NCI-H1105 treated with DMSO at 0.1 percent for 48 hours (cell line): ENCODE measurements around the gene ATP7B.
A peak's percentile ranks its signal among the peaks of the same experiment; 100 is the strongest.
"Not testable (repeated sequence)": the region's sequence is repeated elsewhere in the genome, so short reads cannot be mapped to it uniquely, and the experiment has no call there.

ENCODE experiments used
- DNase-seq: peaks from one replicate; lab custom pipeline; 2025; lab: John Stamatoyannopoulos, UW

ATP7B gene

GRCh38 chr13:52010890-52011631 is at the start of gene ATP7B:
Gene ATP7B, minus strand, starts transcription at chr13:52011450. Its CDS starts 113 bp downstream, at chr13:52011337.
- DNase-seq: peak; percentile 10

- DNase-seq: no peak
These were observed 42.2 kb upstream of the ATP7B start for GRCh38 chr13:52053460-52053859.

- no peak for DNase-seq
These were observed 40.1 kb upstream of the ATP7B start for GRCh38 chr13:52051400-52051799.

GRCh38 chr13:52048516-52048915 is 37.3 kb upstream of the ATP7B start:
- DNase-seq: no peak

- DNase-seq: no peak
These were observed 36.2 kb upstream of the ATP7B start for GRCh38 chr13:52047463-52047862.

- DNase-seq: no peak
These were observed 32.4 kb upstream of the ATP7B start for GRCh38 chr13:52043675-52044074.

GRCh38 chr13:52036037-52036436 is 24.8 kb upstream of the ATP7B start:
- DNase-seq: no peak

- DNase-seq: peak; percentile 20
These were observed 23.5 kb upstream of the ATP7B start for GRCh38 chr13:52034616-52035226.

- no peak for DNase-seq
These were observed 21.8 kb upstream of the ATP7B start for GRCh38 chr13:52033039-52033438.

- not testable (repeated sequence) for DNase-seq
These were observed 19.2 kb upstream of the ATP7B start for GRCh38 chr13:52030401-52030800.

GRCh38 chr13:52029569-52029968 is 18.3 kb upstream of the ATP7B start:
- DNase-seq: no peak

- DNase-seq: no peak
These were observed 16.6 kb upstream of the ATP7B start for GRCh38 chr13:52027832-52028231.

- DNase-seq: no peak
These were observed 15.0 kb upstream of the ATP7B start for GRCh38 chr13:52026246-52026626.

GRCh38 chr13:52025475-52026245 is 14.4 kb upstream of the ATP7B start:
- no peak for DNase-seq

- DNase-seq: no peak
These were observed 13.2 kb upstream of the ATP7B start, which contains the start of gene UTP14C for GRCh38 chr13:52024481-52024880. Gene UTP14C, plus strand, starts transcription at chr13:52024691. Its CDS starts 4,114 bp downstream, at chr13:52028805.

GRCh38 chr13:52022356-52022755 is 11.1 kb upstream of the ATP7B start:
- no peak for DNase-seq

- DNase-seq: no peak
These were observed 8.9 kb upstream of the ATP7B start for GRCh38 chr13:52020191-52020590.

GRCh38 chr13:52016296-52016695 is 5.0 kb upstream of the ATP7B start:
- DNase-seq: no peak

GRCh38 chr13:52012512-52012836 is 1.2 kb upstream of the ATP7B start:
- no peak for DNase-seq

GRCh38 chr13:52011632-52012511 is 622 bp upstream of the ATP7B start, which contains the start of gene ALG11:
Gene ALG11, plus strand, starts transcription at chr13:52012398. Its CDS starts 21 bp downstream, at chr13:52012419.
- peak; percentile 93 for DNase-seq

- DNase-seq: no peak
These were observed 1.3 kb downstream of the ATP7B start for GRCh38 chr13:52009946-52010345.
